Mesodermal cell (in vitro differentiated cells): Measurements from ENCODE around the gene GNAQ.

Experiments used
- H3K27ac ChIP-seq: 2 replicates; pipeline ENCODE4 v1.7.0; 2013; ENCODE audit warnings: mild to moderate bottlenecking, low read depth, low read length, moderate library complexity; ENCODE audit not compliant: severe bottlenecking
- H3K36me3 ChIP-seq: 2 replicates; pipeline ENCODE4 v1.7.1; 2013; ENCODE audit warnings: mild to moderate bottlenecking, low read length, moderate library complexity; ENCODE audit not compliant: control insufficient read depth, insufficient read depth
- H3K4me1 ChIP-seq: one replicate; pipeline ENCODE4 v1.7.1; 2013; ENCODE audit warnings: mild to moderate bottlenecking, low read length; ENCODE audit not compliant: insufficient read depth, control insufficient read depth, poor library complexity, severe bottlenecking
- H3K4me3 ChIP-seq: 2 replicates; pipeline ENCODE4 v1.7.0; 2013; ENCODE audit warnings: low read length, control low read depth, mild to moderate bottlenecking; ENCODE audit not compliant: insufficient read depth, poor library complexity, severe bottlenecking; ENCODE audit errors: extremely low read depth
- H3K9me3 ChIP-seq: 2 replicates; pipeline ENCODE4 v1.7.1; 2013; ENCODE audit warnings: mild to moderate bottlenecking, low read length, moderate library complexity; ENCODE audit not compliant: control insufficient read depth
- WGBS, 2 experiments: methylation state at CpG; one replicate each; pipeline ENCODE4 v1.1.5; 2013; ENCODE audit warnings: missing lambda C conversion rate in 2 of 2; ENCODE audit not compliant: insufficient coverage in 2 of 2; 5-methylcytosine and 5-hydroxymethylcytosine counted together

Gene GNAQ

DNA sequence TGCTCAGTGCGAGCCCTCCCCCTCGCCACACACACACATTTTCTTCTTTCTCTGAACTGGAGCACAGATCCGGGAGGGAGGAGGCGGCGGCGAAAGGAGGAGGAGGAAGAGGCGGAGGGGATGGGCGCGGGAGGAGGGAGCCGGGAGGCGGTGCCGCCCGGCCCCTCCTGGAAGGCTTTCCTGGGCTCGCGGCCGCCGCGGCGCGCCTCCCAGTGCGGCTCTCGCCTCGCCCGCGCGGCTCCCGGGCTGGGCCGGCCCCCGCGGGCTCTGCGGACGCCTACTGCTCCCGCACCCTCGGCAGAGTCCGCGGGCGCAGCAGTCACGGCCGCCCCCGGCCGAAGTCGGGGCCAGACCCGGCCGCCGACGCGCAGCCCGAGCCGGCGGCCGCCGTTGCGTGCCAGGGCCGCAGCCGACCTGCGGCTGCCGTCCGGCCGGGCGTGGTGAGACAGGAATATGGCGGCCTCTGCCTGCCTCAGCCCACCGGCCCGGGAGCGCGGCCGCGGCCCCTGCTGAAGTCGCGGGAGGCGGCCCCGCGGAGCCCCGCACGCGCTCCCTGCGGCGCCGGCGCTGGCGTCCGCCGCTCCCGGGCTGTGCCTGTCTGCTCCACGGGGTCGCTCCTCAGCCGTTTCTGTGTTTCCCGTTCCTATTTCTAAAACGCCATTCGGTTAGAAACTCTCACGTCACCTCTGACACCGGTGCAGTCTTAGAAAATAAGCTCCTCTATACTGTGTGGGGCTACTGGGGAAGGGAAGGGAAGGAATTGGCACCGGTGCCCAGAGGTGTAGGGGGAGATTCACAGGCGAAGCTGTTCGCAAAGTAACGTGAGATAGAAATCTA is 500 bp upstream of the GNAQ start:
- H3K27ac ChIP-seq, result peak overlapping the region; percentile 94
- no peaks in the 10 kb centered on the region for H3K9me3 ChIP-seq
- peak overlapping the region; percentile 52 for H3K4me3 ChIP-seq
- H3K36me3 ChIP-seq, result no peaks in the 10 kb centered on the region
- 0 to 1% methylated on average over 59 to 63 of the region's 95 CpGs for WGBS, 2 experiments
- H3K4me1 ChIP-seq, result peaks cover 5% of the 10 kb centered on the region

DNA sequence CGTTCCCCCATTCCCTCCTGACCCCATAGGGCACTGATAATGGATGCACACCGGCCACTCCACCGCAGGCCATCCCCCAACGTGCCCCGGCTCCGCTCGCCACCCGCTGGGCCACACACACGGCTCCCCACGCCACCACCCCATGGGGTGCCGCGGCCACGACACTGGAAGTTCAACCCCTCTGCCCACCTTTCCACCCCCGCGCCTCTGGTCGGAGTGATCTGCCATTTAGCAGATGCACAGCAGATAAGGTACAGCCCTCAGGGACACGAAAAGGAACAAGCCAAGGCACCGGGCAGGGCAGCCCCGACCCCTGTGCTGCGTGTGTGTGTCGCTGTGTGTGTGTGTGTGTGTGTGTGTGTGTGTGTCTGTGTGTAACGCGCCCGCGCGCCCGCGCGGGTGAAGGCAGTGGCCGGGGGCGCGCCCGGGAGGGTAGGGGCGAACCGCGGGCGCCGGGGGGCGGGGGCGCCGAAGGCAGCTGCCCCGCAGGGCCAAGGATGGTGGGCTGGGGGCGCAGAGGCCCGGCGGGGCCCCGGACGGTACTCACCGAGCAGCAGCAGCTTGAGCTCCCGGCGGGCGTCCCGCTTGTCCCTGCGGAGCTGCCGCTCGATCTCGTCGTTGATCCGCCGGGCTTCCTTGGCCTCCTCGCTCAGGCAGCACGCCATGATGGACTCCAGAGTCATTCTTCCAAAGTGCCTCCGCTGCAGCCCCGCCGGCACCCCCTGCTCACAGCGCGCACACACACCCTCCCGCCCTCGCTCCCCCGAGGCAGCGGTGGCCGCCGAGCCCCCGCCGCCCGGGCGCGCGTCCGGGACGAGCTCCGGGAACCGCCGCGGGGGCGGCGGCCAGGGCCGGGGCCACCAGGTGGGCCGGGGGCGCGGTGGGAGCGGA is 813 bp downstream of the GNAQ start:
- Histone ChIP-seq H3K36me3 (no peaks in the 10 kb centered on the region), H3K27ac (peak overlapping the region; percentile 26), H3K4me1 (peaks cover 11% of the 10 kb centered on the region), H3K9me3 (no peaks in the 10 kb centered on the region), H3K4me3 (peak overlapping the region; percentile 90)
- 0% methylated on average over 23 to 28 of the region's 91 CpGs for WGBS, 2 experiments

DNA sequence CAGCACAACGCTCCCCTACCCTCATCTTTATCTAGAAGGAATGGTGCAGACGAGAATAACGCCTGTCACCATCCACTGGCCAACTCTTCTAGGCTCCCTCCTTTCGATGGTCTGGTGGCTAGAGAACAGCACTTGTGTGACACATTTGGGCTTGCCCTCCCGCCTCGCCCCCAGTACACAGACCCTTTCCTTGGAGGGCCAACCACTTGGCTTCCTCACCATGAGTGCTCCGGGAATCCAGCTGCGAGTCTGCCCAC is 1.4 kb downstream of the GNAQ start:
- Histone ChIP-seq H3K27ac (peak overlapping the region; percentile 26), H3K36me3 (peaks cover 3% of the 10 kb centered on the region), H3K4me1 (peaks cover 11% of the 10 kb centered on the region), H3K4me3 (peak overlapping the region; percentile 90), H3K9me3 (no peaks in the 10 kb centered on the region)
- WGBS, 2 experiments, result 0% methylated on average over 7 to 8 of the region's 8 CpGs

DNA sequence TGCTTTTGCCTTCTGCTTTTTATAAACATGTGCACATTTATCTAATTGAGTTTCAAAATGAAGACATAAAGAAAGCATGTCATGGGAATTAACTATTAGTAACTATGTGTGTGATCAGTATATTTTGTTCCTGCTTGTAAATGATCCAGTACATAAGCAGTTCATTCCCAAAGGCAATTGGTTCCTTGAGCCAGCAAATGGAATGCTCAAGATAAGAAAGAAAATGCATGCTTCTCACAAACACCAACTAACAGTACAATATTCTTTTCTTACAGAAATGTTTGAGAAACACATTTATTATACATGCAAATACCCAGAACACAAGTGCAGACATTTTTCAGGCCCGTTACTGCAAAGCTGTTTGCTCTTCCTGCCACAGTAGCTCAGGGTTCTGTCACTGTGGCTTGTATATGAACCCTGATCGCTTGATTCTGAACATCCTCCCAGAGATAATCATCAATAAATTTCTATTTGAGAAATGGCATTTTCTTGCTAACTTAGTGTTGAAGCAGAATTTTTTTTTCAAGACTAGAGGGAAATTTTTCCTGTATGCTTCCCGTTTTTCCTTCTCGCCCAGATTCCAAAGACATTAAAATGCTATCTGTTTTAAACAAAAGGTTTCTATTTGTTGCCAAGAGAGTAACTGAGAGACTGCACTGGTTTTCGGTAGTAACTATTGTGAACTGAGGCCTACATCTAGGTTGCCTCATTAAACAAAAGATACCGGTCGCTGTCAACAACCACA is 1.9 kb downstream of the GNAQ start:
- Histone ChIP-seq H3K36me3 (peaks cover 3% of the 10 kb centered on the region), H3K27ac (peak overlapping the region; percentile 26), H3K9me3 (no peaks in the 10 kb centered on the region), H3K4me1 (peaks cover 11% of the 10 kb centered on the region), H3K4me3 (peak overlapping the region; percentile 90)
- 4 to 13% methylated on average over 1 to 4 of the region's 7 CpGs for WGBS, 2 experiments

DNA sequence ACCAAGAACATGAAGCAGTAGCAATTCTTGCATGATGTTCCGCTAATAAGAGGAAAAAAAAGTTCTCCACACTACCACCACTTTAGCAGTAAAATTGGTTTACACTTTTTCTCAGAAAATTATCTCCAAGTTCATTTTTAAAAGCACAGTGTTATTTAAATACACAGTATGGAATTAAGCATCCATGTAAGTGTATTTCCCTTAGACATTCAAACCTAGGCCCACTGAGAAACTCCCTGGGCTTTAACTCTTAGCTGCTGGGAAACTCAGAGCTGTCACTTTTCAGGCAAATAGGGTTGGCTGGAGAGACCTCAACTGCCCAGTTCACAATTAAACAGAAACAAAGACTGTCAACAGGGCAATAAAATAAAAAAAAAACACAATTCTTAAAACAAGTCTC is 2.7 kb downstream of the GNAQ start:
- Histone ChIP-seq H3K27ac (no peak overlapping the region), H3K4me3 (peak overlapping the region; percentile 90), H3K9me3 (no peaks in the 10 kb centered on the region), H3K4me1 (peaks cover 11% of the 10 kb centered on the region), H3K36me3 (peaks cover 10% of the 10 kb centered on the region)
- WGBS, 2 experiments, result no CpG with 5 or more reads among the region's 1 CpG

DNA sequence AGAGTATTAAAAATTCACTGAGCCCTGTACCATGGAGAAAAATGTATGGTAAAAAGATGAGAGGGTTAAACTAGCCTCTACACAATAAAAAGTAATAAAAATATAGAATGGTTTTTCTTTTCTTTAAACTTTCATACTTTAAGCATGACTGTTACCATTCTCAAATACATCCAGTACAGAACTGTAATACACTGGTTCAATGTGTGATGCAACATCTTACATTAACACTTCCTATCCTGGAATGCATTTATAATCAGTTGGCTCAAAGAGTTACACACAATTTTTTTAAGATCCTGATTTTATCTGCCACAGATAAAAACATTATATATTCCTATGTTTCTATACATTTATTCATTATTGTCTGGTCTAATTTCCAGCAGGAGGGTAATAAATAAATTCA is 4.7 kb downstream of the GNAQ start:
- Histone ChIP-seq H3K4me3 (no peak overlapping the region), H3K27ac (no peak overlapping the region), H3K4me1 (peaks cover 18% of the 10 kb centered on the region), H3K36me3 (peaks cover 11% of the 10 kb centered on the region), H3K9me3 (no peaks in the 10 kb centered on the region)

DNA sequence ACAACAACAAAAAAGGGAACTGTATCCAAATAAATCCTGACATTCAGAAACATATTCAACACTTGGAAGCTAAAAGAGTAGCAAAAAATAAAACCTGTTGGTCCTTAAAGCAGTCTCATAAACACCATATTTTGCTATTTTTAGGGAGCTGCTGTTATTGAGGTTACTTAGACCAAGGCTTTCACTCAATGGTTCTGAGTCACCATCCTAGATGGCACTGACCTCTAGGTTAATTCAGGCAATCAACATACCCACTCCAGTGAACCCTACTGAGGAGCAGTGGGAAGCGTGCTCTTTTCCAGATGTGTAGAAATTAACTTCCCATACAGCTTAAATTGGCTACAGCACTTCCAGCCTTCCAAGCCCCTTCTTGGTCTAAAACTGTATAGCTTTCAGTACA is 5.2 kb downstream of the GNAQ start:
- H3K27ac ChIP-seq, result no peak overlapping the region
- H3K9me3 ChIP-seq, result no peaks in the 10 kb centered on the region
- peaks cover 24% of the 10 kb centered on the region for H3K4me1 ChIP-seq
- 88% methylated on average over 1 of the region's 1 CpG; no CpG with 5 or more reads in 1 of the 2 experiments for WGBS, 2 experiments
- H3K4me3 ChIP-seq, result no peak overlapping the region
- H3K36me3 ChIP-seq, result peaks cover 11% of the 10 kb centered on the region

DNA sequence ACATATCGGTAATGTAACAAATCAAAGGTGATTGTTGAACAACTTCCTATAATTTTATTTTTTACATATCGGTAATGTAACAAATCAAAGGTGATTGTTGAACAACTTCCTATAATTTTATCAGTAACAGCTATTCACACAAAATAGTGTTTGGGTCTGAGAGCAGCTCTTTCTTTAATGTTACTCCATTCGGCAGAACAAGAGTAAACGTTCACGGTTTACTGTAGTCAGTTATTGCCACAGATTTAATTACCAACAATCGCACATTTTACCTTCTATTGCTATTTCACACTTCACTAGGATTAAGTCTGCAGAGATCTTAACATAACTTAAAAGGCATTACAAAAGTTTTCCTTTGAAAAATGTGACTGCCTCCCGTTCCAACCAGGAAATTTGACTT is 6.4 kb downstream of the GNAQ start:
- 83 to 85% methylated on average over 4 to 5 of the region's 7 CpGs for WGBS, 2 experiments
- Histone ChIP-seq H3K36me3 (peaks cover 11% of the 10 kb centered on the region), H3K9me3 (no peaks in the 10 kb centered on the region), H3K27ac (no peak overlapping the region), H3K4me3 (no peak overlapping the region), H3K4me1 (peaks cover 24% of the 10 kb centered on the region)

DNA sequence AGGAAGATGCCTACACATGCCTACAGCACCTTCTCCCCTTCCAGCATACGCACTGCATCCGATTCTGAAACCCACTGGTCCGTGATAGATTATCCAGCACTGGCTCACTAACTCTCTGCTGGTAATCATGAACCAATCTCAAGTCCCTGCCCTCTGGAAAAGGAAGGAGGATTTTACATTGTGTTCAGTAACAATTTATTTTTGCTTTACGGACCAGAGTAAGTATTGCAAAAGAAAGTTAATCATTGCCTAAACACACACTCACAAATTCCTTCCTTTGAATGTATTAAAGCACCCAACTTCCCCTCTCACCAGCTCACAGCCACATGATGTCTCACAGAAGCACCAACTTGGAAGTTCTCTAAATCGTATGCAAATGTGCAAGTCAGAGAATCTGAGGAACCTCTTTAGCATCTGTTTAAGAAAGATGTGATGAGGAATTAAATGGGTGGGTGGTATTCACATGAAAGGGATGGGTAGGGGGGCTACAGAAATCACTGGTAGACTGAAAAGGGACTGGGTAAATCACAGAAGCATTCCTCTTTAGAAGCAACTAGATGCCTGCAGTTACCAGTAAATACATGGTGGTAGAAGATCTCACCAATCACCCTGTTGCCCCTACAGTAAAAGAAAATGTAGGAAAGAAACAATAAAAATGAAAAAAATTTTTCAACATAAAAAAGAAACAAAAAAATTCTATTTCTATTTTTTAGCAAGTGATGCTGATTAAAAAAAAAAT is 8.4 kb downstream of the GNAQ start:
- no peak overlapping the region for H3K4me3 ChIP-seq
- peaks cover 11% of the 10 kb centered on the region for H3K36me3 ChIP-seq
- H3K9me3 ChIP-seq, result no peaks in the 10 kb centered on the region
- 64 to 83% methylated on average over 1 to 2 of the region's 5 CpGs for WGBS, 2 experiments
- H3K4me1 ChIP-seq, result peaks cover 24% of the 10 kb centered on the region
- H3K27ac ChIP-seq, result no peak overlapping the region

DNA sequence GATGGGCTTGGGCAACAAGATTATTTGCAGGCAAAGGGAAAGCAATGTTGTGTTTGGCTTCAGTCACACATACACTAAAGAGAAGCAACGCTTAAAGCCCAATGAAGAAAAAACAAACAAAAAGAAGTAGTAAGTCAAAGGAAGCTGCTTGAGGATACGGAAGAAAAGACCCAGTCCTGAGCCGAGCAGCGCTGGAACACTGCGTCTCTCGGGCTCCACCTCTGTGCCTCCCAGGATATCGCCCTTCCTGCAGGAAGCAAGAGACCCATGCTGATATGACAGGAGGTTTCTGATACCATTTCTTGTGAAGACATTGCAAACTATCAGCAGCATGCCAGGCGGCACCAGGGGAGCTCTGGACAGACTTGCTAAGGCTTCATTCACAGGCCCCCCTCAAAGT is 9.9 kb downstream of the GNAQ start:
- peak overlapping the region; percentile 39 for H3K27ac ChIP-seq
- H3K4me1 ChIP-seq, result peaks cover 21% of the 10 kb centered on the region
- peaks cover 11% of the 10 kb centered on the region for H3K36me3 ChIP-seq
- H3K4me3 ChIP-seq, result no peak overlapping the region
- 79 to 80% methylated on average over 6 to 8 of the region's 8 CpGs for WGBS, 2 experiments
- no peaks in the 10 kb centered on the region for H3K9me3 ChIP-seq
